SK-N-MC (cell line): ENCODE data around the gene PAX5.

Experiments used
- DNase-seq: peaks from one replicate; pipeline ENCODE4 v3.0.0-alpha.2; 2011; ENCODE audit warnings: low read depth, low spot score
- H3K27ac ChIP-seq: fragments of 200-600 bp; sonication (generic); 2 replicates; pipeline ENCODE4 v1.5.1; 2016; ENCODE audit warnings: mixed run types
- H3K36me3 ChIP-seq: fragments of 200-600 bp; sonication (generic); 2 replicates; pipeline ENCODE4 v1.6.1; 2017; ENCODE audit warnings: antibody characterized with exemption, low read length, mixed read lengths; ENCODE audit not compliant: insufficient read depth
- H3K4me3 ChIP-seq: fragments of 200-600 bp; sonication (generic); 2 replicates; pipeline ENCODE4 v1.5.1; 2016
- H3K9ac ChIP-seq: fragments of 200-600 bp; sonication (generic); 2 replicates; pipeline ENCODE4 v1.8.0; 2017; ENCODE audit warnings: mixed run types, mixed read lengths; ENCODE audit not compliant: insufficient read length
- H3K9me3 ChIP-seq: fragments of 200-600 bp; sonication (generic); 2 replicates; pipeline ENCODE4 v1.6.1; 2017; ENCODE audit warnings: low read depth, mild to moderate bottlenecking, antibody characterized with exemption, low read length, moderate library complexity, mixed read lengths
- EZH2 ChIP-seq: fragments of 200-600 bp; sonication (generic); IDR thresholded peaks from one replicate; pipeline ENCODE4 v1.6.1; 2017; ENCODE audit warnings: antibody characterized with exemption
- FOXP2 ChIP-seq: optimal IDR thresholded peaks from 2 replicates; pipeline ENCODE3; 2011; ENCODE audit warnings: mild to moderate bottlenecking, moderate library complexity; ENCODE audit not compliant: insufficient read depth; ENCODE audit errors: extremely low read length, control extremely low read depth
- POLR2AphosphoS5 ChIP-seq: IDR thresholded peaks from 2 replicates; pipeline ENCODE4 v1.6.1; 2012; ENCODE audit warnings: mild to moderate bottlenecking, low read depth, low read length, borderline replicate concordance

Gene PAX5

DNA sequence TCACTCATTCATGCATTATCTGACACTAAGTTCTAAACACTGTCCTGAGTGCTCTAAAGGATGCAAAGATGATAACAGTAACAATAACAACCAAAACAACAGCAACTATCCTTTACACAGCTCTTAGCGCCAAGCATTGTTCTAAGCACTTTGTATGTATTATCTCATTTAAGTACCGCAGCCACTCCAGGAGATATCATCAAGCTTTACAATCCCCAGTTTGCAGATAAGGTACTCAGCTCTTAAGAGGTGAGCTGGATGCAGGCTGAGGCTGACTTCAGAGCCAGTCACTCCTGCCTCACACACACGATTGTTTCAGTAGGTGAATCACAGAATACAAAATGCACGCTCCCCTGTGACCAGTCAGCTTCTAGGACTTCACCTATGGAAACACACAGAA lies 141.8 kb downstream of the PAX5 start:
- Histone ChIP-seq H3K4me3 (no peak overlapping the region), H3K9me3 (no peaks in the 10 kb centered on the region), H3K27ac (no peak overlapping the region), H3K36me3 (no peaks in the 10 kb centered on the region), H3K9ac (no peak overlapping the region)
- no peak for DNase-seq
- no peak for TF ChIP-seq POLR2AphosphoS5
- no peak for TF ChIP-seq FOXP2
- no peak for TF ChIP-seq EZH2

DNA sequence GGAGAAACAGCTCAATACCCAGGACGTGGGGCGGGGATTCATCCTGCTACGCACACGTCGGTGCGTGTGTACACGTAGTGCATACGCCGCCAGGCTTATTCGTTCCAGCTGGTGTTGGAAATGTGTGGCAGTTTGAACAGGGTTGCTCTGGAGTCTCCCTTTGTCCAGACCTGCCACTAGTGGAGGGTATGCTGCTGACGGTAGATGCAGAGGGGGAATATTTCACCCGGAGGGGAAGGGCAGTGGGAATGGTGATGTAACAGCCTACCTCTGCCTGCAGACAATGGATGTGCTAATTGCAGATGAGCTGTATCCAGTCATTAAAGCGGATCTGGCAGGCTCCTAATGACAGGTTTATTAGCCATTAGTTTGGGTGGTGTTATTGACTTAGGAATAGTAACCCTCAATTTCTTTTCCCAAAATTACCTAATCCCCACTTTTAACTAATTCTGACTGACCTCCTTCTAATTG lies 142.7 kb downstream of the PAX5 start:
- Histone ChIP-seq H3K4me3 (no peak overlapping the region), H3K36me3 (no peaks in the 10 kb centered on the region)

DNA sequence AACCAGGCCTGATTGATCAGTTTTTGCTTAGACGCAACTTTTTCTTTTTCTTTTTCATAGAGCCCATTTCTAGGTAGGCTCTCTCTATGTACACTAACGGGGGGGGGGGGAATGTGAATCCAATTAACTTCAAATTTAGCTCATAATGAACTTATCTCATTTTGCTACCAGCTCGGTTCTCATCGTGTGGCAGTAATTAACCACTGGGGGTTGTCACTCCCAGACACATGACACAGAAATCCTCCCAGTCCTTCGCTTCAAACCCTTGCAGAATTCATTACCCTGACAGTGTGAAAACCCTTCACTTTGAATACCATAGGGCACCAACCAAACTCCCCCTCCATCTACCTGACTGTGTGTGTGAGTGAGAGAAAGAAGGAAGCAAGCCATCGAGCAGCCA lies 144.2 kb downstream of the PAX5 start:
- H3K9me3 ChIP-seq = no peaks in the 10 kb centered on the region
- TF ChIP-seq EZH2 (no peak), FOXP2 (no peak), POLR2AphosphoS5 (no peak)
- no peak overlapping the region for H3K4me3 ChIP-seq
- DNase-seq = no peak
- no peak overlapping the region for H3K27ac ChIP-seq
- H3K9ac ChIP-seq = no peak overlapping the region
- no peaks in the 10 kb centered on the region for H3K36me3 ChIP-seq

More for the DNA sequence above, 142.7 kb downstream of the PAX5 start:
- no peak overlapping the region for H3K9ac ChIP-seq
- H3K27ac ChIP-seq = no peak overlapping the region
- DNase-seq = no peak
- no peaks in the 10 kb centered on the region for H3K9me3 ChIP-seq
- TF ChIP-seq FOXP2 (no peak), POLR2AphosphoS5 (no peak), EZH2 (no peak)

DNA sequence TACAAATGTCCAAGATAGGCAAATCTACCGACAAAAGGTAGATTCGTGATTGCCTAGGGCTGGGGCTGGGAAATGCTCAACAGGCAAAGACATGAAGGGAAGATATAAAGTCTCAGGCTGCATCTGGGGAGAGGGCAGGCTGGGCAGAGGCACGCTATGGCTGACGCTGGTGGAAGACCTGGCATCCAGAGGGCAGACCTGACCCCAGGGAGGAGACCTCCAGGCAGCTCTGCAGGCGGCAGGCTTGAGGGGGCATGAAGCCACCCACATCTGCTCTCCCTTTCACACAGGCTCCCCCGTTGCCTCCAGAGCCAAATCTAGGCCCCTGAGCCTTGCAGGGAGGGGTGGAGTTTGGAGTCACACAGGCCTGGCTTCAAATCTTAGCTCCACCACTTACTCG lies 145.5 kb downstream of the PAX5 start:
- no peaks in the 10 kb centered on the region for H3K36me3 ChIP-seq
- no peaks in the 10 kb centered on the region for H3K9me3 ChIP-seq
- H3K9ac ChIP-seq = no peak overlapping the region
- H3K4me3 ChIP-seq = no peak overlapping the region
- DNase-seq = no peak
- H3K27ac ChIP-seq = no peak overlapping the region
- TF ChIP-seq EZH2 (no peak), POLR2AphosphoS5 (no peak), FOXP2 (no peak)

DNA sequence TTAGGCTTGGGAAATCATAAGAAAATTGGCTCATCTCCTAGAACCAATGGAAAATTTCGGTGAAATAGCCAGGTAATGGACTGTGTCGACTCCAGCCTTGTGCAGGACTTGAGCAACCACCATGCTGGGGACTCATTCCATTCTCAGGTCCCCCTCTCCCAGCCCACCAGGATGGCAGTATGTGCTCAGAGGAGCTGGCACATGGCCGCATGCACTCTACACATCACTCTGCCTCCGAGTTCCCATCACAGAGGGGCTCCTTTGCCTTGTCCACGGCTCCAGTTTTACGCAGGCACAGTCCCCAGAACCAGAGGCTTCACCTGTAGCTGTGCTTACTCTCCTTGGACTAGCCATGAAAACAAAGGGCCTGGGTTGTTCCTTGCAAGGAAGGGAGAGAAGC lies 149.3 kb downstream of the PAX5 start:
- no peak overlapping the region for H3K4me3 ChIP-seq
- H3K27ac ChIP-seq = no peak overlapping the region
- TF ChIP-seq FOXP2 = no peak
- no peak for TF ChIP-seq EZH2
- TF ChIP-seq POLR2AphosphoS5 = no peak
- no peaks in the 10 kb centered on the region for H3K36me3 ChIP-seq
- DNase-seq = no peak
- H3K9ac ChIP-seq = no peak overlapping the region
- H3K9me3 ChIP-seq = no peaks in the 10 kb centered on the region

DNA sequence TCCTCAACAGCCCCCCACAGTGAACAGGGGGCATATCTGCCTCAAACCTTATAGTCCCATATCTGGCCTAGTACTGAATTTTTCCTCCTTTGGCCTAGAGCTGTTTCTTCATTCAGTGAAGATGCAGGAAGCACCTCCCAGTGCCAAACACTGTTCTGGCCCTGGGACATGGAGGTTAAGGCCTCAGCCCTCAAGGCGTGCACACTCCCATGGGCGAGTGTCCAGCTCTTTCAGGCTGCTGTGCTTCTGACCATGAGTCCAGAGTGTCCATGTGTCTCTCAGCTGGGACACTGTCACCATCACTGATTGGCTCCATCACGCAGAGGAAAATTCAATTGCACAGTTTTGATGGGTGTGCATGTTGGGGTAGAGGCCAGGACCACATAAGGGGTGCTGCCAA lies 151.5 kb downstream of the PAX5 start:
- H3K36me3 ChIP-seq = no peaks in the 10 kb centered on the region
- H3K9me3 ChIP-seq = no peaks in the 10 kb centered on the region
- H3K9ac ChIP-seq = no peak overlapping the region
- no peak for TF ChIP-seq POLR2AphosphoS5
- TF ChIP-seq FOXP2 = no peak
- TF ChIP-seq EZH2 = no peak
- no peak for DNase-seq
- H3K27ac ChIP-seq = no peak overlapping the region
- H3K4me3 ChIP-seq = no peak overlapping the region

DNA sequence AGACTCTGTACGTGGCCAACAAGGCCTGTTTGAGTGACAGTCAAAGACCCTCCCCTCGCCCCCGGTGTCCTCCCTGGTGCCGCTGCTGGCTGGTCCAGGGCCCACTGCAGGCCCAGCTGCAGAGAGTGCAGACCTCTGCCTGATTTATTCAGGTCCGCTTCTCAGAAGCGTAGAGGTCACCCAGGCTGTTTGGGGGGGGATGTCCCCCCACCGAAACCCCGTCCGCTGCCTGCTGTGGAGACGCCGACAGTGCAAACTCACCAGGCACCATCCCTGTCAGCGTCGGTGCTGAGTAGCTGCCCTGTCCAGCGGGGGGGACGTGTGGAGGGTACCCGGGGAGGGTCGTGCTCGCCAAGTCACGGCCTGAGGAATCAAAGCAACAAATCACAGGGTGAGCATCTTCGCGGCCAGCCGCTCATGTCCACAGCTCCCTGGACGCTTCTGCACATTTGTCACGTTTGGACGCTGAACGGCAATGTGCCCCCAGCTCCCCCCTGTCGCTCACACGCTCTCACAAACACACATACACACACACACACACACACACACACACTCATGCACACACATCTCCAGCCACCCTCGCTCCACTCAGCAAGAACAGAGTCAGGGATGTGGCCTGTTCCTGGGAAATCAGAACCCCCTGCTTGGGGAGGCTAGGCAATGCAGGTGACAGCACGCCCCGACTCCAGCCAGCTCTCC lies 152.2 kb downstream of the PAX5 start:
- Histone ChIP-seq H3K4me3 (no peak overlapping the region), H3K36me3 (no peaks in the 10 kb centered on the region), H3K9ac (no peak overlapping the region), H3K9me3 (no peaks in the 10 kb centered on the region), H3K27ac (no peak overlapping the region)
- TF ChIP-seq FOXP2 (no peak), POLR2AphosphoS5 (no peak), EZH2 (no peak)
- DNase-seq = no peak

DNA sequence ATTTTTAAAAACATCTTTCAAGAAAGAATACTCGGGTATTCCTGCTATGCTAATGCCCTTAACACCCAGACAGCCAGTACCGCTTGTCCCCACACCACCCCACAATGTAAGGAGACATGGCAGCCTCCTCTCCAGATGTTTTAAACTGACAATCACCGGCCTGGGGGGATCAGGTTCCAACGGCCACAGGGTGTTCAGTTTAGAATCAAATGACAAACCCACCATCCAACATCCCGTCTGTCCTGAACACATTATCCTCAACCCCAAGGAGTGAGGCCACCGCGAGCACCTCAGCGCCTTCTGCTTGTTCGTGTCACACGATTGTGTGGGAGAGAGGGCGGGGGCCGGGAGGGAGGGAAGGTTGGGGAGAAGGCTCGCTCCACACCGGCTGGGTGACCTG lies 152.8 kb downstream of the PAX5 start:
- no peak overlapping the region for H3K4me3 ChIP-seq
- H3K9ac ChIP-seq = no peak overlapping the region
- TF ChIP-seq POLR2AphosphoS5 (no peak), FOXP2 (no peak), EZH2 (no peak)
- no peaks in the 10 kb centered on the region for H3K9me3 ChIP-seq
- no peaks in the 10 kb centered on the region for H3K36me3 ChIP-seq
- no peak for DNase-seq
- H3K27ac ChIP-seq = no peak overlapping the region

DNA sequence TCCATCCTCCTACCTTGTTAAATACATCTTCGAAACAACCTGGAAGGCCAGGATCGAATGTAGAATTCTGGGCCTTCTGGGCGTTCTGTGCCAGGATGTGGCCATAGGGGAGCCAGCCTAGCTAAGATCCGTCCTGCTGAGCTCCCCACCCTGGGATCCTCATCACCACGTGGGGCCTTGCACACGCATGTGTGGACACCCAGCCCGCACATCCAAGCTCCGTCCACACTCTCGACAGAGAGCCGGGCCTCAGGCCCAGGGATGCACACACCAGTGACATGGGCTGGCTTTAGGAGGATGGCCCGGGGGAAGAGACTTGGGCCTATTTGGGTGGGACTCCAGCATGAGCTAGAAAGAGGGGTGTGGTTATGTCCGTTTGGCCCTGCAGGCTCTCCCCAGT lies 154.0 kb downstream of the PAX5 start:
- Histone ChIP-seq H3K9me3 (no peaks in the 10 kb centered on the region), H3K27ac (no peak overlapping the region), H3K9ac (no peak overlapping the region), H3K4me3 (no peak overlapping the region), H3K36me3 (no peaks in the 10 kb centered on the region)
- DNase-seq = no peak
- TF ChIP-seq POLR2AphosphoS5 (no peak), FOXP2 (no peak), EZH2 (no peak)
